Activated naive CD4-positive, alpha-beta T cell treated with anti-CD3 and anti-CD28 coated beads, Interleukin-2, amount 50 U/mL, for 24 hours (primary cell): ENCODE measurements around the gene CCDC3.

Source experiments
- H3K27ac Mint-ChIP-seq: one replicate; pipeline ENCODE4 v1.8.0; 2021; ENCODE audit warnings: mild to moderate bottlenecking, mixed read lengths
- H3K27me3 Mint-ChIP-seq: one replicate; pipeline ENCODE4 v1.8.0; 2021; ENCODE audit warnings: mixed read lengths
- H3K36me3 Mint-ChIP-seq: one replicate; pipeline ENCODE4 v1.8.0; 2021; ENCODE audit warnings: mixed read lengths
- H3K4me1 Mint-ChIP-seq: one replicate; pipeline ENCODE4 v1.8.0; 2021; ENCODE audit warnings: mixed read lengths
- H3K4me3 Mint-ChIP-seq: one replicate; pipeline ENCODE4 v1.8.0; 2021; ENCODE audit warnings: mild to moderate bottlenecking, mixed read lengths
- H3K9me3 Mint-ChIP-seq: one replicate; pipeline ENCODE4 v1.8.0; 2021; ENCODE audit warnings: mixed read lengths

The CCDC3 gene

DNA sequence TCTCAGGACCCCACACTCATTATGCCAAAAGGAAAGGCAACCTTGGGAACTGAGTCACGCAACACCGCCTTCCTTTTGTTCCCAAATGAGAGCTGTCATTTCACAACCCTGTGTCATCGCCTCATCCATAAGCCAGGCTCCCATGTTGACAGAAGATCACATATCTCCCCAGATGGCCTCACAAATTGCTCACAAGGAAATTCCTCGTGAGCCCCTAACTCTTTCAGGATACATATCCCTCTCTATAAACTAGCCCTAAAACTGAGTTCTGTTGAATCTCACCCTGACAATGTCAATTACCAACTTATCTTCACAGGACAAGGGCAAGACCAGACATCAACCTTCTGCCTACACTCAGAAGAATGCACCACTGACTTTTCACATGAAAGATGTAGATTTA lies 22.6 kb downstream of the CCDC3 start:
- Mint-ChIP-seq H3K9me3 (no peaks in the 10 kb centered on the region), H3K36me3 (no peaks in the 10 kb centered on the region), H3K27ac (no peak overlapping the region), H3K4me1 (no peaks in the 10 kb centered on the region), H3K4me3 (no peak overlapping the region), H3K27me3 (peaks cover 3% of the 10 kb centered on the region)

DNA sequence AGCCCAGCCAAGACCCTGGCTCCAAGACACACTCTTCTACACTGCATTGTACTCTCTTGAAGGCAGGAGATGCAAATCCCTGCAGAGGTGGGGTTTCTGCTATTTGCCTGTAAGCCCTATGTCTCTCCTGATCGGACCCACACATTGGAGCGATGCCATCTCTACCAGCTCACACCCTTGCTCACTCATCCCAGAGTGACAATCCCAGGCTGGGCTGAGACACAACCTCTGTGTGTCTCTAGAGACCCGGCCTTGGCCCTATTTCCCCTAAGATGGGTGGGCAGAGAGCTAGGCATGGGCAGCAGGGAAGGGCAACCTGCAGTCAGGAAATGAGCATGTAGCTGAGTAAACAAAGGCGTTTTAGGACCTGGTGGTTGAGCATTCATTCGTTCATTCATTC lies 25.6 kb downstream of the CCDC3 start:
- H3K9me3 Mint-ChIP-seq, result no peaks in the 10 kb centered on the region
- H3K27ac Mint-ChIP-seq, result no peak overlapping the region
- H3K4me1 Mint-ChIP-seq, result no peaks in the 10 kb centered on the region
- H3K36me3 Mint-ChIP-seq, result no peaks in the 10 kb centered on the region
- peaks cover 3% of the 10 kb centered on the region for H3K27me3 Mint-ChIP-seq
- no peak overlapping the region for H3K4me3 Mint-ChIP-seq

GRCh38 chr10:12975266-12975665 lies 26.2 kb downstream of the CCDC3 start:
- no peaks in the 10 kb centered on the region for H3K4me1 Mint-ChIP-seq
- H3K27ac Mint-ChIP-seq, result no peak overlapping the region
- no peaks in the 10 kb centered on the region for H3K36me3 Mint-ChIP-seq
- H3K9me3 Mint-ChIP-seq, result no peaks in the 10 kb centered on the region
- H3K4me3 Mint-ChIP-seq, result no peak overlapping the region
- peaks cover 3% of the 10 kb centered on the region for H3K27me3 Mint-ChIP-seq

DNA sequence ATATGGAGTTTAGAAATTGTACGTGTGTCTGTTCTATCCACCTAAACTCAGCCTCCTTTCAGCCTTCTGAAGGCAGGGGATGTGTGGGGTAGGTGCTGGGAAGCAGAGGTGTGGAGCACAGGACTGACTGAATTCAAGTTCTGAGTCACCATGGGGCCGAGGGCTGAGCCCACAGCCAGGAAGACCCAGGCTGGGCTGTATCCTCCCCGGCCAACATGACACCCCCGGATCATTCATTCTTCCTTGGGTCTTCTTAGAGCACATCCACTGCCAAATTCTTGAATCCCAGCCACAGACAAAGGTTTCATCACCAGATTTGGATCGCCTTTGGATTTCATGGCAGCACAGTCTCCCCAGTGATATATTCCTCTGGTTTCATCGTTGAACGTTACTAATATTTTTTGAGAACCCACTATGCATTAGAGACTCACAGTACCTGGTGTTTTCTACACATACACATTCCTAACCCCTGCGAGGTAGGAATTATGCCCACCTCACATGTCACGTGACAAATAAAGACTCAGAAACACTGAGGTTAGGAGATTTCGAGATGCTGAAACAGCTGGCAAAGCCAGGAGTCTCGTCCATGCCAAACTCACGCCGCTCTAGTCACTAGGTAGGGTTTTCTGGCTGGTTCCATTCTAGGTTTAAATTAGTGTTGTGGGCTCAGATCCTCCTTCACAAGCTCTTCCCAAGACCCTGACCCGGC lies 26.9 kb downstream of the CCDC3 start:
- H3K27me3 Mint-ChIP-seq, result peaks cover 6% of the 10 kb centered on the region
- no peaks in the 10 kb centered on the region for H3K36me3 Mint-ChIP-seq

GRCh38 chr10:12974078-12974477 lies 27.4 kb downstream of the CCDC3 start:
- no peak overlapping the region for H3K27ac Mint-ChIP-seq

More for the DNA sequence above, 26.9 kb downstream of the CCDC3 start:
- H3K4me1 Mint-ChIP-seq, result no peaks in the 10 kb centered on the region
- H3K27ac Mint-ChIP-seq, result no peak overlapping the region
- H3K9me3 Mint-ChIP-seq, result no peaks in the 10 kb centered on the region
- no peak overlapping the region for H3K4me3 Mint-ChIP-seq

GRCh38 chr10:12973149-12973718 lies 28.3 kb downstream of the CCDC3 start:
- peaks cover 7% of the 10 kb centered on the region for H3K9me3 Mint-ChIP-seq
- H3K4me1 Mint-ChIP-seq, result no peaks in the 10 kb centered on the region
- peaks cover 7% of the 10 kb centered on the region for H3K27me3 Mint-ChIP-seq
- H3K4me3 Mint-ChIP-seq, result no peak overlapping the region
- H3K36me3 Mint-ChIP-seq, result no peaks in the 10 kb centered on the region
- no peak overlapping the region for H3K27ac Mint-ChIP-seq

More at GRCh38 chr10:12974078-12974477, 27.4 kb downstream of the CCDC3 start:
- no peak overlapping the region for H3K4me3 Mint-ChIP-seq
- H3K27me3 Mint-ChIP-seq, result peaks cover 6% of the 10 kb centered on the region
- H3K36me3 Mint-ChIP-seq, result no peaks in the 10 kb centered on the region
- H3K9me3 Mint-ChIP-seq, result no peaks in the 10 kb centered on the region
- H3K4me1 Mint-ChIP-seq, result no peaks in the 10 kb centered on the region

DNA sequence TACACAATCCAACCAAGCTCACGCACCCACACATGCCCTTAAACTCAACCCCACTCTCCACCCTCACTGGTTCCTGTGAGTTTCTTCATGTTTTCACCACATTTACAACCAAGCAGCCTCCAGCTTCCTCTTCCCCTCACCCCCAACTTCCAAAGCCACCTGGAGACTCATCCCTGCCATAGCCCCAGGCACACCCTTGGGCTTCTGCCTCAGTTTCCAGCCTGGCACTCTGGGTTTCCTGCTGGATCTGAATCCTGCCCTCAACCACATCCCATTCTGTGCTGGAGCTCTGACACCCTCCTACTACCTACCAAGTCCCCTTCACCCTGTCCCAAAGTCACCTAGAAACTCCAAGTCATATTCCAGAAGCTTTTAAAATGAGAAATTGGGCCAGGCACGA lies 29.4 kb downstream of the CCDC3 start:
- H3K27me3 Mint-ChIP-seq, result peaks cover 6% of the 10 kb centered on the region
- no peak overlapping the region for H3K27ac Mint-ChIP-seq
- no peak overlapping the region for H3K4me3 Mint-ChIP-seq
- peaks cover 3% of the 10 kb centered on the region for H3K36me3 Mint-ChIP-seq
- peaks cover 12% of the 10 kb centered on the region for H3K9me3 Mint-ChIP-seq
- H3K4me1 Mint-ChIP-seq, result no peaks in the 10 kb centered on the region

- Mint-ChIP-seq H3K4me1 (no peaks in the 10 kb centered on the region), H3K27ac (no peak overlapping the region), H3K27me3 (peaks cover 6% of the 10 kb centered on the region), H3K9me3 (peaks cover 13% of the 10 kb centered on the region), H3K36me3 (peaks cover 3% of the 10 kb centered on the region), H3K4me3 (no peak overlapping the region)
These were observed 30.3 kb downstream of the CCDC3 start for GRCh38 chr10:12971001-12971788.

- H3K4me3 Mint-ChIP-seq, result no peak overlapping the region
- H3K36me3 Mint-ChIP-seq, result peaks cover 3% of the 10 kb centered on the region
These were observed 31.6 kb downstream of the CCDC3 start for GRCh38 chr10:12969951-12970350.

GRCh38 chr10:12966067-12966466 lies 35.4 kb downstream of the CCDC3 start:
- Mint-ChIP-seq H3K27ac (no peak overlapping the region), H3K4me3 (no peak overlapping the region), H3K4me1 (no peaks in the 10 kb centered on the region), H3K9me3 (peaks cover 13% of the 10 kb centered on the region), H3K27me3 (peaks cover 7% of the 10 kb centered on the region), H3K36me3 (peaks cover 3% of the 10 kb centered on the region)

More at GRCh38 chr10:12969951-12970350, 31.6 kb downstream of the CCDC3 start:
- Mint-ChIP-seq H3K4me1 (no peaks in the 10 kb centered on the region), H3K27me3 (peaks cover 7% of the 10 kb centered on the region), H3K27ac (no peak overlapping the region), H3K9me3 (peaks cover 13% of the 10 kb centered on the region)

DNA sequence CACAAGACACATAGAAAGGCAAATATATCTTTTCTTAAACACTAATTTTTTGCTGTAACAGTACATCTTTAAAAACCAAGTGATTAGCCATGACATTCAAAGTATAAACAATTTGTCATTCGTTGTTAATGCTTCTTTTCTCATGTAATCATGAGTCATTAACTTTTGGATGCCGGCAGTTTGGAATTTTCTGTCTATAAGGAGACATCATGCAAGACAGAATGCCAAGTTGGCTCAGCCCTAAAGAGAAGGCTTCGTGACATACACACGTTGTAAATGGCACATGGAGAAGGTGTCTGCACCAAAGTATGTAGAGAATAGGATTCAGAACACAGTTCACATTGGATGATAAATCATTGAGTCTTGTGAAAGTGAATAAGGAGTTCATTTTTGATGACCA lies 35.9 kb downstream of the CCDC3 start:
- no peaks in the 10 kb centered on the region for H3K4me1 Mint-ChIP-seq
- H3K4me3 Mint-ChIP-seq, result no peak overlapping the region
- no peak overlapping the region for H3K27ac Mint-ChIP-seq
- peaks cover 7% of the 10 kb centered on the region for H3K27me3 Mint-ChIP-seq
- H3K9me3 Mint-ChIP-seq, result peaks cover 13% of the 10 kb centered on the region
- peaks cover 3% of the 10 kb centered on the region for H3K36me3 Mint-ChIP-seq

- H3K4me3 Mint-ChIP-seq, result no peak overlapping the region
- H3K27me3 Mint-ChIP-seq, result peaks cover 5% of the 10 kb centered on the region
- H3K9me3 Mint-ChIP-seq, result peaks cover 7% of the 10 kb centered on the region
- H3K36me3 Mint-ChIP-seq, result peaks cover 2% of the 10 kb centered on the region
- no peaks in the 10 kb centered on the region for H3K4me1 Mint-ChIP-seq
- H3K27ac Mint-ChIP-seq, result no peak overlapping the region
These were observed 39.0 kb downstream of the CCDC3 start for GRCh38 chr10:12962556-12962955.

DNA sequence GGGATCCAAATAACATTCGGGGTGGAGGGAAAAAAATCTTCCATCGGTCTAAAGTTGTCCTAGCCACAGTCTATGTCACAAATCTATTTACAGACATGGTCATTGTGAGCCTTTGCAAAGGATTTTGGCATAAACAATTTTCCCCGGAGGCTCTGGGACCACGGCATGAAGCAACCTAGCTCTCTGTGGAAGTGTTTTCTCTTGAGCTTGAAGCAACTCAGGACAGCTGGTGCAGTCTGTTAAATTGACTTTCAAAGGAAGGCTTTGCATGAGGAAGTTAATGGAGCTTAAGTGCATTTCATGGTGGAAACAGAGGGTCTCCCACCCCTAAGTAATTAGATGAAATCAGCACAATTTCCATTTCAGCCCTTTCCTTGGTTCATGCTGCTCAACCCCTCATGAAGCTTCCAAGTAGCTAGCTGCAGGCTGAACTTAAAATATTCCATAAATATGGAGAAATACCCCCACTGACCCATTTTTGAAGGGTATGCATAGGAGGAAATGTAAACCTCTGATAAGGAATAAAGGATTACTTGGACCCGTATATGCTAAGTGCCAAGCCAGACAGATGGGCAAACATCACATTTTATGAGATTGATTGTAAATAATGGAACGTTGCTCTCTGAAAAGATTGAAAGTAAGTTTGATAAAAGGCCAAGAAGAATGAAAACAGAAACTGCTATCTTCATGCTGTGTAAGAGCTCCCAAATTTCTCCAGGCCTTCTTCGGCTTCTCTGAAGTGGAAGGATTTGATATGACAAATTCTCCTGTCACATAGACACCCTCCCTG lies 39.9 kb downstream of the CCDC3 start:
- Mint-ChIP-seq H3K4me3 (no peak overlapping the region), H3K27me3 (peaks cover 5% of the 10 kb centered on the region), H3K4me1 (no peaks in the 10 kb centered on the region), H3K36me3 (no peaks in the 10 kb centered on the region), H3K27ac (no peak overlapping the region), H3K9me3 (peaks cover 5% of the 10 kb centered on the region)

- H3K4me1 Mint-ChIP-seq, result no peaks in the 10 kb centered on the region
- H3K4me3 Mint-ChIP-seq, result no peak overlapping the region
- peaks cover 5% of the 10 kb centered on the region for H3K27me3 Mint-ChIP-seq
- no peak overlapping the region for H3K27ac Mint-ChIP-seq
- peaks cover 5% of the 10 kb centered on the region for H3K9me3 Mint-ChIP-seq
- H3K36me3 Mint-ChIP-seq, result no peaks in the 10 kb centered on the region
These were observed 40.6 kb downstream of the CCDC3 start for GRCh38 chr10:12960941-12961340.

DNA sequence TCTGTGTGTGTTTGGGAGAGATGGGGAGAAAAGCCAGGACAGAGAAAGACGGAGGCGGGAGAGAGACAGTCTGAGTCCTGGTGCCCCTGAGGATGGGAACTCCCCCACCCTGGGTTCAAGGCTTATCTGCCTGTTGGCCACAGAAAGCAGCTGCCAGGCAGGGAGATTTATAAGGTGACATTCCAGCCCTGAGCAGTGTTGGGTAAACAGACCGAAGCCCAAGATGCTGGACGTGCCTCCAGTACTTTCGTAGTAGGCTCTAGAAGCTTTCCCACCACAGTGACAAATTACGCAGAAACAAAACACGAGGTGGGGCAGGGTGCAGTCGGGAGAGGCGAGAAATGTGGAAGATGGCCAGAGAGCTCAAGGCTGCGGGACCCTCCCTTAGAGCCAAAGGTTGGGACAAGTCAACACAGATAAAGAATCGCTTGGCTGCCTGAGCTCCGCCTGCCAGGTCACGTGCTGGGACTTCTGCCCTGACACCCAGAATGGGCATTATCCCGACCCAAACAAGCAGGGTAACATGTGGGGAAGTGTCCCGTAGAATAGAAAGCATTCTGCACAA lies 41.1 kb downstream of the CCDC3 start:
- H3K4me3 Mint-ChIP-seq, result no peak overlapping the region
- no peaks in the 10 kb centered on the region for H3K36me3 Mint-ChIP-seq
- no peak overlapping the region for H3K27ac Mint-ChIP-seq
- H3K9me3 Mint-ChIP-seq, result peaks cover 5% of the 10 kb centered on the region
- H3K4me1 Mint-ChIP-seq, result no peaks in the 10 kb centered on the region
- peaks cover 5% of the 10 kb centered on the region for H3K27me3 Mint-ChIP-seq
